Neural cell (in vitro differentiated cells): ENCODE measurements around the gene SRSF10.

Experiments
- CTCF ChIP-seq: fragments of 450-650 bp; IDR thresholded peaks from 2 replicates; pipeline ENCODE4 v1.5.1; 2014; ENCODE audit warnings: antibody characterized with exemption, mild to moderate bottlenecking, moderate library complexity; ENCODE audit not compliant: poor library complexity, severe bottlenecking
- EP300 ChIP-seq: fragments of 450-650 bp; conservative IDR thresholded peaks from 2 replicates; pipeline ENCODE4 v1.6.1; 2014; ENCODE audit warnings: antibody characterized with exemption, mild to moderate bottlenecking, moderate library complexity; ENCODE audit not compliant: poor library complexity, severe bottlenecking
- EZH2 ChIP-seq: fragments of 200-600, 300-800 bp; shearing (Covaris generic), sonication (generic); IDR thresholded peaks from 2 replicates; pipeline ENCODE4 v1.6.1; 2014; ENCODE audit warnings: antibody characterized with exemption, low read length, borderline replicate concordance, mild to moderate bottlenecking; ENCODE audit not compliant: insufficient read depth, poor library complexity, severe bottlenecking
- MXI1 ChIP-seq: fragments of 450-650 bp; conservative IDR thresholded peaks from 2 replicates; pipeline ENCODE4 v1.6.1; 2014; ENCODE audit warnings: antibody characterized with exemption, mild to moderate bottlenecking; ENCODE audit not compliant: poor library complexity, severe bottlenecking
- POLR2AphosphoS5 ChIP-seq: IDR thresholded peaks from 2 replicates; pipeline ENCODE4 v1.6.1; 2012
- RAD21 ChIP-seq: fragments of 450-650 bp; conservative IDR thresholded peaks from 2 replicates; pipeline ENCODE4 v1.6.1; 2014; ENCODE audit warnings: antibody characterized with exemption, mild to moderate bottlenecking, moderate library complexity
- REST ChIP-seq: IDR thresholded peaks from 2 replicates; pipeline ENCODE4 v1.6.1; 2012; ENCODE audit warnings: borderline replicate concordance
- TAF1 ChIP-seq: IDR thresholded peaks from 2 replicates; pipeline ENCODE4 v1.6.1; 2012; ENCODE audit warnings: low read depth

- TF ChIP-seq EZH2, result no peak
- no peak for TF ChIP-seq TAF1
- TF ChIP-seq CTCF, result no peak
- no peak for TF ChIP-seq EP300
- TF ChIP-seq POLR2AphosphoS5, result no peak
- TF ChIP-seq RAD21, result no peak
- TF ChIP-seq MXI1, result no peak
- TF ChIP-seq REST, result no peak
Measured at GRCh38 chr1:24007079-24007478, 27.0 kb upstream of the SRSF10 start.
